Smooth muscle cell (in vitro differentiated cells): Measurements from ENCODE around the gene ARHGAP29. TPM values are rescaled to one million over a fixed set of nuclear protein-coding genes. Genes with fewer than 3 reads are reported as not detected.

Experiments
- DNase-seq: peaks from one replicate; lab custom pipeline; 2025; ENCODE audit not compliant: unreplicated experiment; lab: John Stamatoyannopoulos, UW
- H2AFZ ChIP-seq: fragments of 200-600 bp; sonication (generic); 2 replicates; pipeline ENCODE4 v1.6.0; 2016; ENCODE audit warnings: antibody characterized with exemption, low read depth, mild to moderate bottlenecking
- H3F3A ChIP-seq: fragments of 200-600 bp; sonication (generic); 2 replicates; pipeline ENCODE4 v1.6.0; 2017; ENCODE audit warnings: antibody characterized with exemption, low read depth
- H3K27ac ChIP-seq: fragments of 200-600 bp; sonication (generic); 2 replicates; pipeline ENCODE4 v1.5.1; 2016; ENCODE audit warnings: low read depth, mild to moderate bottlenecking
- H3K27me3 ChIP-seq: fragments of 200-600 bp; sonication (generic); 2 replicates; pipeline ENCODE4 v1.6.1; 2016; ENCODE audit warnings: low read depth, mild to moderate bottlenecking
- H3K36me3 ChIP-seq: fragments of 200-600 bp; sonication (generic); 2 replicates; pipeline ENCODE4 v1.5.1; 2016; ENCODE audit warnings: low read depth
- H3K4me1 ChIP-seq: fragments of 200-600 bp; sonication (generic); 2 replicates; pipeline ENCODE4 v1.5.1; 2016; ENCODE audit warnings: low read depth
- H3K4me2 ChIP-seq: fragments of 200-600 bp; sonication (generic); 2 replicates; pipeline ENCODE4 v1.6.0; 2016; ENCODE audit warnings: mild to moderate bottlenecking
- H3K4me3 ChIP-seq: fragments of 200-600 bp; sonication (generic); 2 replicates; pipeline ENCODE4 v1.5.1; 2016; ENCODE audit warnings: mild to moderate bottlenecking
- H3K79me2 ChIP-seq: fragments of 200-600 bp; sonication (generic); 2 replicates; pipeline ENCODE4 v1.6.0; 2016; ENCODE audit warnings: low read depth, mild to moderate bottlenecking
- H3K9ac ChIP-seq: fragments of 200-600 bp; sonication (generic); 2 replicates; pipeline ENCODE4 v1.6.0; 2016; ENCODE audit warnings: low read depth
- H3K9me3 ChIP-seq: fragments of 200-600 bp; sonication (generic); replicated peaks from 2 replicates; pipeline ENCODE4 v1.5.1; 2016; ENCODE audit warnings: low read depth
- H4K20me1 ChIP-seq: fragments of 200-600 bp; sonication (generic); 2 replicates; pipeline ENCODE4 v1.6.0; 2016; ENCODE audit warnings: low read depth
- WGBS: methylation state at CpG from one replicate; pipeline ENCODE4 v1.1.7; 2016; ENCODE audit warnings: low lambda C conversion rate; 5-methylcytosine and 5-hydroxymethylcytosine counted together
- polyA plus RNA-seq: library from polyadenylated mRNA; unstranded; fragments of >200 nt; fragmentation: Nextera tagmentation; extraction: Ambion mirVana; gene quantifications from 2 replicates; pipeline ENCODE4 v1.2.1, GENCODE V29; 2016
- total RNA-seq: library from RNA; depleted of rRNA; stranded (reverse); fragments of >200 nt; gene quantifications from 2 replicates; pipeline ENCODE4 v1.2.3, GENCODE V29; 2014
- TF ChIP-seq, protein P1 (sequence below): fragments of 200-600 bp; sonication (generic); IDR thresholded peaks from 2 replicates; pipeline ENCODE4 v1.5.1; 2017; ENCODE audit warnings: borderline replicate concordance, mild to moderate bottlenecking, antibody characterized with exemption; ENCODE audit not compliant: insufficient read depth, poor library complexity, severe bottlenecking

ARHGAP29 gene
- total and polyA plus RNA-seq, 2 experiments from 2014 or later, result 8.0 to 39.9 TPM

DNA sequence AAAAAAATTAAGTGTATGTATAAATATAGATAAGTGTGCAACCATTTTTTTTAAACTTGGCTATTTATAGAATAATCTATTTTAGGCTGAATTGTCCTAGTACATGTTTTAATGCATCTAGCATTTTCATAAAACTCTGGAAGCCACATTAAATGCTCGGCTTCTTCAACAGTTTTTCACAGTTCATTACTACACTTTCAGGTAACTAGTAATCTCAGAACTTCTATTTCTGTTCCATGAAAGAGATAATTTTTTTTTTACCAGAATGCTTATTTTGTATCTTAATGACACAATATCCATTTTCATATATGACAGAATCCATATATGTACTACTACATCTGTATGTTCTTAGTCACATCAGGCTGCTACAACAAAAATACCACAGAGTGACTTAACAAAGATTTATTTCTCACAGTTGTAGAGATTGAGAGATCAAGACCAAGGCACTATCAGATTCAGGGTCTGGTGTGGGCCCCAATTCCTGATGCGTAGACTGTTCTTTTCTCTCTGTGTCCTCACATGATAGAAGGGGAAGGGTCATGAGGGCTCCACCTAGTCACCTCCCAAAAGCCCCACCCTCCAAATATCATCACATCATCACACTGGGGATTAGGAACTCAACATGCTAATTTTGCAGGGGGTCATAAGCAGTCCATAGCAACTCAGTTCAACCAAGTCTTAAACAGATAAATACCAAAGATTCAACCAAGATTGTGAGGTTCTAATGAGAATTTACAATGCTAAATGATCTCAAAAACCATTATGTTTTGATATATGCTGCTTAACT, 43.1 kb downstream of the ARHGAP29 start:
- 99% methylated on average over 2 of the region's 2 CpGs for WGBS

DNA sequence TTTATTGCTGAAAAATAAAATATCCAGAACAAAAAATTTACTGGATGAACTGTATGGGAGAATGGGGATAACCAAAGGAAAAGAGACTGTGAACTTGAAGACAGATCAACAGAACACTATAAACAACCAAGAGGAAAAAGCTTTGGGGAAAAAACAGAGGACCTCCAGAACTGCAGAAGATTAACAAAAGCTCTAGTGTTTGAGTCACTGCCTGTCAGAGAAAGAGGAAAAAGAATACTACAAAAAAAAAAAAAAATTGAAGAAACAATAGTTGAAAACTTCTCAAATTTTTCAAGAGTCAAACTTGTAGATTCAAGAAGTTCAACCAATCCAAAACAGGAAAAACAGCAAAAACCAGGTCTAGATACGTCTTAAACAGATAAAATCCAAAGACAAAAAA, 44.3 kb downstream of the ARHGAP29 start:
- TF ChIP-seq, protein P1, sequence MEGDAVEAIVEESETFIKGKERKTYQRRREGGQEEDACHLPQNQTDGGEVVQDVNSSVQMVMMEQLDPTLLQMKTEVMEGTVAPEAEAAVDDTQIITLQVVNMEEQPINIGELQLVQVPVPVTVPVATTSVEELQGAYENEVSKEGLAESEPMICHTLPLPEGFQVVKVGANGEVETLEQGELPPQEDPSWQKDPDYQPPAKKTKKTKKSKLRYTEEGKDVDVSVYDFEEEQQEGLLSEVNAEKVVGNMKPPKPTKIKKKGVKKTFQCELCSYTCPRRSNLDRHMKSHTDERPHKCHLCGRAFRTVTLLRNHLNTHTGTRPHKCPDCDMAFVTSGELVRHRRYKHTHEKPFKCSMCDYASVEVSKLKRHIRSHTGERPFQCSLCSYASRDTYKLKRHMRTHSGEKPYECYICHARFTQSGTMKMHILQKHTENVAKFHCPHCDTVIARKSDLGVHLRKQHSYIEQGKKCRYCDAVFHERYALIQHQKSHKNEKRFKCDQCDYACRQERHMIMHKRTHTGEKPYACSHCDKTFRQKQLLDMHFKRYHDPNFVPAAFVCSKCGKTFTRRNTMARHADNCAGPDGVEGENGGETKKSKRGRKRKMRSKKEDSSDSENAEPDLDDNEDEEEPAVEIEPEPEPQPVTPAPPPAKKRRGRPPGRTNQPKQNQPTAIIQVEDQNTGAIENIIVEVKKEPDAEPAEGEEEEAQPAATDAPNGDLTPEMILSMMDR, result no peak
- WGBS, result 56% methylated on average over 1 of the region's 1 CpG
- no peak overlapping the region for H3K27ac ChIP-seq
- H4K20me1 ChIP-seq, result no peaks in the 10 kb centered on the region
- no peak overlapping the region for H3K4me3 ChIP-seq
- no peaks in the 10 kb centered on the region for H3K9me3 ChIP-seq
- no peaks in the 10 kb centered on the region for H3K4me1 ChIP-seq
- H2AFZ ChIP-seq, result no peak overlapping the region
- no peaks in the 10 kb centered on the region for H3K27me3 ChIP-seq
- H3K36me3 ChIP-seq, result no peaks in the 10 kb centered on the region
- DNase-seq, result no peak
- H3K79me2 ChIP-seq, result peaks cover 31% of the 10 kb centered on the region
- H3K4me2 ChIP-seq, result no peak overlapping the region
- H3K9ac ChIP-seq, result no peak overlapping the region
- H3F3A ChIP-seq, result peaks cover 2% of the 10 kb centered on the region

More for the DNA sequence above, 43.1 kb downstream of the ARHGAP29 start:
- H4K20me1 ChIP-seq, result no peaks in the 10 kb centered on the region
- TF ChIP-seq, protein P1, result no peak
- H3K36me3 ChIP-seq, result no peaks in the 10 kb centered on the region
- no peak overlapping the region for H3K4me2 ChIP-seq
- no peak overlapping the region for H2AFZ ChIP-seq
- no peak for DNase-seq
- H3K9me3 ChIP-seq, result no peaks in the 10 kb centered on the region
- H3K9ac ChIP-seq, result no peak overlapping the region
- peaks cover 2% of the 10 kb centered on the region for H3F3A ChIP-seq
- peaks cover 31% of the 10 kb centered on the region for H3K79me2 ChIP-seq
- no peak overlapping the region for H3K4me3 ChIP-seq
- no peaks in the 10 kb centered on the region for H3K4me1 ChIP-seq
- no peak overlapping the region for H3K27ac ChIP-seq
- H3K27me3 ChIP-seq, result no peaks in the 10 kb centered on the region

DNA sequence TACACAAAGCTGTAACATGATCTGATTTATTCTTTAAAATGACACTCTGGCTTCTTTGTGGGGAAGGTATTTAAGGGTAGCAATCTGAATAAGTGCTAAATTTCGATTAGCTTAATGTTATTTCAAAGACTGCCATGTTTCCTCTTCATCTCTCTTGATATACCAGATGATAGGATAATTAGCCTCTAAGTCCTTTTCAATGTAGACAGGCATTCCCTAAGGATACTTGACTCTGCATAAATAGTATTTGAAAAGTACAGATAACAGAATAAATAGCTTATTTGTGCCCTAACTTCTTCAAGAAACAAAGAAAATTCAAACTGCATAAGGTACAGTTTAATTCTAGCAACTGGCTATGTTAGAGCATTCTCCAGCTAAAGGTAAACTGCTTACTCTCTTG, 46.2 kb downstream of the ARHGAP29 start:
- H3K27ac ChIP-seq, result no peak overlapping the region
- TF ChIP-seq, protein P1, result no peak
- no peaks in the 10 kb centered on the region for H3K4me1 ChIP-seq
- no peak overlapping the region for H3K9ac ChIP-seq
- H3K27me3 ChIP-seq, result no peaks in the 10 kb centered on the region
- peaks cover 19% of the 10 kb centered on the region for H3K79me2 ChIP-seq
- H4K20me1 ChIP-seq, result no peaks in the 10 kb centered on the region
- no peaks in the 10 kb centered on the region for H3K36me3 ChIP-seq
- 89% methylated on average over 1 of the region's 1 CpG for WGBS
- H3K4me2 ChIP-seq, result no peak overlapping the region
- H3K4me3 ChIP-seq, result no peak overlapping the region
- no peaks in the 10 kb centered on the region for H3K9me3 ChIP-seq
- no peaks in the 10 kb centered on the region for H3F3A ChIP-seq
- H2AFZ ChIP-seq, result no peak overlapping the region
- no peak for DNase-seq

DNA sequence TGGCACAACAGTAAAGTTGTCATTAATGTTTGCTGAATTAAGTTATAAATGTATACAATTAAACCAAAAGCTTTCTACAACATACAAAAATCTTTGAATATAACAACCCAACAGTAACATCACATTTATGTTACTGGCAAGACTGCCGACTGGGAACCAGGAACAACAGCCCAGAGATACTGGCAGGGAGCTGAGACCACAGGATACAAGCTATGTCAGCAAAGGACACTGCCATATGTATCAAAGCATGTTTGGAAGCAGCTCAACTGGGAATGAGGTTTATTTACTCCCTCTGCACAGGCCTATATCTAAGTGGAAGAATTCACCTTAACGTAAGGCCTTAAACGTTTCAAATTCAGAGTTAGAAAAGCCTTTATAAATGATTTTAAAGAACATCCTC, 50.4 kb downstream of the ARHGAP29 start:
- Histone ChIP-seq H2AFZ (no peak overlapping the region), H3K27me3 (no peaks in the 10 kb centered on the region), H4K20me1 (no peaks in the 10 kb centered on the region), H3K4me2 (no peak overlapping the region), H3F3A (no peaks in the 10 kb centered on the region), H3K27ac (no peak overlapping the region), H3K36me3 (no peaks in the 10 kb centered on the region), H3K4me1 (no peaks in the 10 kb centered on the region), H3K9ac (no peak overlapping the region), H3K4me3 (no peak overlapping the region), H3K79me2 (peaks cover 12% of the 10 kb centered on the region), H3K9me3 (no peaks in the 10 kb centered on the region)
- DNase-seq, result no peak
- 92% methylated on average over 3 of the region's 3 CpGs for WGBS
- TF ChIP-seq, protein P1, result no peak
